IMR-90 (cell line): ENCODE data around the gene VDAC2. TPM values are rescaled to one million over a fixed set of nuclear protein-coding genes. Genes with fewer than 3 reads are reported as not detected.
"Not testable (repeated sequence)": the region's sequence is repeated elsewhere in the genome, so short reads cannot be mapped to it uniquely, and the experiment has no call there.

Source experiments
- ATAC-seq: fragments of 200-7000 bp; cut with Tn5 transposase; 2 replicates; pipeline ENCODE4 v1.9.1; 2020; ENCODE audit warnings: low read depth, mild to moderate bottlenecking, moderate library complexity
- BruUV-seq: library from RNA; stranded (reverse); fragments of 400-500 nt; replicated peaks from 2 replicates; lab custom pipeline; 2021; lab: Mats Ljungman, UMichigan
- CTCF ChIA-PET: fragments of 300-600 bp; formaldehyde crosslinking; extraction: SDS; loops from one replicate; lab custom pipeline; 2021; ENCODE audit warnings: antibody characterized with exemption; lab: Yijun Ruan, JAX
- POLR2A ChIA-PET: fragments of 300-600 bp; sonication (Branson Sonifier 250); formaldehyde crosslinking; loops from one replicate; lab custom pipeline; 2022; ENCODE audit warnings: antibody characterized with exemption; ENCODE audit not compliant: unreplicated experiment; lab: Charles Lee
- DNase-seq: peaks from one replicate; pipeline ENCODE4 v3.0.0; 2013
- H2AFZ ChIP-seq: replicated peaks from 2 replicates; pipeline ENCODE3; 2013; ENCODE audit warnings: low read length, mild to moderate bottlenecking; ENCODE audit not compliant: poor library complexity
- H2AK5ac ChIP-seq: 2 replicates; pipeline ENCODE4 v1.6.1; 2013; ENCODE audit warnings: low read depth, low read length, inconsistent platforms
- H2AK9ac ChIP-seq: replicated peaks from 2 replicates; pipeline ENCODE3; 2013; ENCODE audit warnings: mild to moderate bottlenecking, low read depth, low read length, moderate library complexity; ENCODE audit not compliant: poor library complexity
- H2BK120ac ChIP-seq: 2 replicates; pipeline ENCODE4 v1.6.1; 2013; ENCODE audit warnings: low read depth, low read length, inconsistent platforms
- H2BK15ac ChIP-seq: 3 replicates; pipeline ENCODE4 v1.6.1; 2013; ENCODE audit warnings: low read depth, low read length, inconsistent platforms
- H2BK20ac ChIP-seq: 2 replicates; pipeline ENCODE4 v1.6.1; 2013; ENCODE audit warnings: low read depth, mild to moderate bottlenecking, inconsistent platforms, low read length, moderate library complexity
- H2BK5ac ChIP-seq: 2 replicates; pipeline ENCODE4 v1.6.1; 2013; ENCODE audit warnings: mild to moderate bottlenecking, low read depth, low read length, inconsistent platforms; ENCODE audit not compliant: poor library complexity, severe bottlenecking
- H3K14ac ChIP-seq: replicated peaks from 2 replicates; pipeline ENCODE4 v1.6.1; 2013; ENCODE audit warnings: low read depth, low read length, inconsistent platforms
- H3K18ac ChIP-seq: 2 replicates; pipeline ENCODE4 v1.6.1; 2013; ENCODE audit warnings: low read depth, low read length, control low read depth
- H3K23ac ChIP-seq: 2 replicates; pipeline ENCODE4 v1.6.1; 2013; ENCODE audit warnings: low read depth, low read length, inconsistent platforms
- H3K27ac ChIP-seq: 2 replicates; pipeline ENCODE4 v1.5.1; 2013; ENCODE audit warnings: mild to moderate bottlenecking, control low read depth, low read length; ENCODE audit not compliant: insufficient read depth
- H3K27me3 ChIP-seq: 2 replicates; pipeline ENCODE4 v1.6.1; 2013; ENCODE audit warnings: low read length; ENCODE audit not compliant: control insufficient read depth, insufficient read depth
- H3K36me3 ChIP-seq: 2 replicates; pipeline ENCODE4 v1.6.1; 2013; ENCODE audit warnings: low read length, mixed read lengths; ENCODE audit not compliant: control insufficient read depth, insufficient read depth
- H3K4ac ChIP-seq: 2 replicates; pipeline ENCODE4 v1.6.1; 2013; ENCODE audit warnings: low read depth, low read length, inconsistent platforms
- H3K4me1 ChIP-seq: 2 replicates; pipeline ENCODE4 v1.6.1; 2013; ENCODE audit warnings: low read length, mixed read lengths; ENCODE audit not compliant: control insufficient read depth, insufficient read depth
- H3K4me2 ChIP-seq: 2 replicates; pipeline ENCODE4 v1.6.1; 2013; ENCODE audit warnings: low read depth, mild to moderate bottlenecking, control low read depth, low read length, moderate library complexity
- H3K4me3 ChIP-seq: 2 replicates; pipeline ENCODE4 v1.5.1; 2013; ENCODE audit warnings: low read depth, mild to moderate bottlenecking, control low read depth, low read length, moderate library complexity; ENCODE audit not compliant: insufficient read depth
- H3K56ac ChIP-seq: 2 replicates; pipeline ENCODE4 v1.6.1; 2013; ENCODE audit warnings: low read length, inconsistent platforms; ENCODE audit not compliant: insufficient read depth; ENCODE audit errors: extremely low read depth
- H3K79me1 ChIP-seq, 2 experiments: 2 replicates each; pipeline ENCODE4 v1.6.1; 2013; ENCODE audit warnings: low read length in 2 of 2, inconsistent platforms in 1 of 2, low read depth in 1 of 2
- H3K9ac ChIP-seq: 2 replicates; pipeline ENCODE4 v1.6.1; 2013; ENCODE audit warnings: low read depth, low read length, control low read depth
- H3K9me1 ChIP-seq: 2 replicates; pipeline ENCODE4 v1.6.1; 2013; ENCODE audit warnings: low read length, inconsistent platforms; ENCODE audit not compliant: insufficient read depth
- H3K9me3 ChIP-seq: 2 replicates; pipeline ENCODE4 v1.6.1; 2013; ENCODE audit warnings: low read length; ENCODE audit not compliant: control insufficient read depth, insufficient read depth
- H4K20me1 ChIP-seq: 2 replicates; pipeline ENCODE4 v1.6.1; 2013; ENCODE audit warnings: low read length, inconsistent platforms; ENCODE audit not compliant: insufficient read depth
- H4K5ac ChIP-seq: 2 replicates; pipeline ENCODE4 v1.6.1; 2013; ENCODE audit warnings: mild to moderate bottlenecking, low read depth, low read length, control low read depth
- H4K8ac ChIP-seq, 2 experiments: 2 replicates each; pipeline ENCODE4 v1.6.1; 2013; ENCODE audit warnings: low read depth in 2 of 2, low read length in 2 of 2, control low read depth in 1 of 2, inconsistent platforms in 1 of 2
- H4K91ac ChIP-seq: 2 replicates; pipeline ENCODE4 v1.6.1; 2013; ENCODE audit warnings: low read depth, low read length, inconsistent platforms; ENCODE audit not compliant: insufficient read depth
- WGBS, 2 experiments: methylation state at CpG; one replicate each; pipeline versions ENCODE4 v1.1.5 to v1.1.7; 2013; ENCODE audit warnings: missing lambda C conversion rate in 2 of 2; ENCODE audit not compliant: insufficient read length in 1 of 2; ENCODE audit errors: extremely low coverage in 2 of 2; 5-methylcytosine and 5-hydroxymethylcytosine counted together
- dilution Hi-C: fragments of 300-500 bp; cut with HindIII; formaldehyde crosslinking; loops from one replicate; pipeline ENCODE4 v1.14.3; 2018; ENCODE audit warnings: low sequenced_read_pairs; ENCODE audit not compliant: unreplicated experiment
- in situ Hi-C: fragments of 300-500 bp; cut with MboI; formaldehyde crosslinking; loops from 3 replicates; pipeline ENCODE4 v1.14.3; 2019; ENCODE audit warnings: low sequenced_read_pairs, inconsistent platforms, mixed read lengths
- intact Hi-C: fragments of 100-400 bp; cut with micrococcal nuclease; formaldehyde crosslinking; loops from 2 replicates; pipeline ENCODE4 v1.10.0; 2022
- polyA plus RNA-seq, 3 experiments: library from polyadenylated mRNA; depleted of rRNA; stranded (reverse); fragments of >200 nt; gene quantifications; 2 replicates each; pipeline ENCODE4 v1.2.3, GENCODE V29; 2012; ENCODE audit warnings: low replicate concordance in 1 of 3
- total RNA-seq: library from RNA; depleted of rRNA; stranded (reverse); fragments of >200 nt; gene quantifications from 2 replicates; pipeline ENCODE4 v1.2.3, GENCODE V29; 2012

VDAC2 gene
- total and polyA plus RNA-seq, 2 of the 4 experiments (the other 2 are of a cell fraction) = 122 to 139 TPM

DNA sequence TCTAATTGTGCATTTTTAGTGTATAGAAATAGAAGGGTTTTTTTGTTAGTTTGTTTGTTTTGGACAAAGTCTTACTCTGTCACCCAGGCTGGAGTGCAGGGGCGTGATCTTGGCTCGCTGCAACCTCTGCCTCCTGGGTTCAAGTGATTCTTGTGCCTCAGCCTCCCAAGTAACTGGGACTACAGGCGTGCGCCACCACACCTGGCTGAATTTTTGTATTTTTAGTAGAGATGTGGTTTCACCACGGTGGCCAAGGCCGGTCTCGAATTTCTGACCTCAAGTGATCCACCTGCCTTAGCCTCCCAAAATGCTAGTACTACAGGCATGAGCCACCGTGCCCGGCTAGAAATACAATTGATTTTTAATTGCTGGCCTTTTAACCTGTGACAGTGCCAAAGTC lies 22.1 kb upstream of the VDAC2 start:
- POLR2A ChIA-PET, dilution Hi-C loops: not testable (repeated sequence)

More for the DNA sequence above, 22.1 kb upstream of the VDAC2 start:
- not testable (repeated sequence) for H3K4me2 ChIP-seq, H3K27me3 ChIP-seq, H2BK120ac ChIP-seq, H3K56ac ChIP-seq, H3K18ac ChIP-seq, H2BK15ac ChIP-seq, H3K14ac ChIP-seq, H2AK5ac ChIP-seq, H4K20me1 ChIP-seq, H3K27ac ChIP-seq, H3K9me3 ChIP-seq, DNase-seq, H3K23ac ChIP-seq, H3K9ac ChIP-seq, H3K4ac ChIP-seq, H3K36me3 ChIP-seq, H2BK5ac ChIP-seq, ATAC-seq, BruUV-seq, H2AK9ac ChIP-seq, H4K91ac ChIP-seq, H4K8ac ChIP-seq, H3K4me3 ChIP-seq, H2BK20ac ChIP-seq, H4K5ac ChIP-seq, H2AFZ ChIP-seq
- Histone ChIP-seq H3K79me1 (peaks cover 14 to 29% of the 10 kb centered on the region in 2 experiments; a peak in 3 of 4 replicates), H3K9me1 (peaks cover 15% of the 10 kb centered on the region), H3K4me1 (peaks cover 19% of the 10 kb centered on the region)
- CTCF ChIA-PET = interaction anchor here (0.6 to 1.4 kb wide), 4 partner anchors 22 to 46 kb away, joined by 3 to 7 read pairs (median 4); partner anchors contain the start of gene VDAC2
- WGBS, 2 experiments = 100% methylated on average over 4 of the region's 9 CpGs; no CpG with 5 or more reads in 1 of the 2 experiments
- intact Hi-C loops = loop anchor here (1.0 kb wide), 1 partner anchor 42 kb away; no protein-coding TSS in a partner anchor
- in situ Hi-C loops = loop anchor here (5.0 kb wide), 1 partner anchor 39 kb away; no protein-coding TSS in a partner anchor
